Activated CD4-positive, alpha-beta T cell treated with anti-CD3 and anti-CD28 coated beads, Interleukin-2, amount 10 ng/mL, durations not matched to agents 24 days and 14 days (primary cell): ENCODE data around the gene BIRC5. TPM values are rescaled to one million over a fixed set of nuclear protein-coding genes. Genes with fewer than 3 reads are reported as not detected.
A peak's percentile ranks its signal among the peaks of the same experiment; 100 is the strongest.

Experiments
- DNase-seq: peaks from one replicate; pipeline ENCODE4 v3.0.0; 2022
- H3K27ac Mint-ChIP-seq: one replicate; pipeline ENCODE4 v1.8.0; 2022; ENCODE audit warnings: mild to moderate bottlenecking, mixed read lengths
- H3K27me3 Mint-ChIP-seq: one replicate; pipeline ENCODE4 v1.8.0; 2022; ENCODE audit warnings: mixed read lengths
- H3K36me3 Mint-ChIP-seq: one replicate; pipeline ENCODE4 v1.8.0; 2022; ENCODE audit warnings: low read depth, mild to moderate bottlenecking, mixed read lengths
- H3K4me1 Mint-ChIP-seq: one replicate; pipeline ENCODE4 v1.8.0; 2021; ENCODE audit warnings: mixed read lengths
- H3K4me3 Mint-ChIP-seq: one replicate; pipeline ENCODE4 v1.8.0; 2022; ENCODE audit warnings: mild to moderate bottlenecking, moderate library complexity, mixed read lengths
- H3K9me3 Mint-ChIP-seq: one replicate; pipeline ENCODE4 v1.8.0; 2021; ENCODE audit warnings: mixed read lengths
- intact Hi-C: fragments of 100-400 bp; cut with micrococcal nuclease; formaldehyde crosslinking; loops from one replicate; pipeline ENCODE4 v1.15.1; 2023
- total RNA-seq: library from RNA; stranded (reverse); gene quantifications from 2 replicates; pipeline ENCODE4 v1.2.3, GENCODE V29; 2022

Gene BIRC5
- total RNA-seq, 1 donor from 2014 or later: 38.7 TPM

GRCh38 chr17:78224231-78225087, 10.4 kb downstream of the BIRC5 start:
- Mint-ChIP-seq H3K4me1 (peaks cover 4% of the 10 kb centered on the region), H3K36me3 (peaks cover 30% of the 10 kb centered on the region), H3K27me3 (peaks cover 4% of the 10 kb centered on the region), H3K27ac (no peak overlapping the region), H3K9me3 (no peaks in the 10 kb centered on the region), H3K4me3 (no peak overlapping the region)
- DNase-seq: no peak
- intact Hi-C loops: no loop called here

DNA sequence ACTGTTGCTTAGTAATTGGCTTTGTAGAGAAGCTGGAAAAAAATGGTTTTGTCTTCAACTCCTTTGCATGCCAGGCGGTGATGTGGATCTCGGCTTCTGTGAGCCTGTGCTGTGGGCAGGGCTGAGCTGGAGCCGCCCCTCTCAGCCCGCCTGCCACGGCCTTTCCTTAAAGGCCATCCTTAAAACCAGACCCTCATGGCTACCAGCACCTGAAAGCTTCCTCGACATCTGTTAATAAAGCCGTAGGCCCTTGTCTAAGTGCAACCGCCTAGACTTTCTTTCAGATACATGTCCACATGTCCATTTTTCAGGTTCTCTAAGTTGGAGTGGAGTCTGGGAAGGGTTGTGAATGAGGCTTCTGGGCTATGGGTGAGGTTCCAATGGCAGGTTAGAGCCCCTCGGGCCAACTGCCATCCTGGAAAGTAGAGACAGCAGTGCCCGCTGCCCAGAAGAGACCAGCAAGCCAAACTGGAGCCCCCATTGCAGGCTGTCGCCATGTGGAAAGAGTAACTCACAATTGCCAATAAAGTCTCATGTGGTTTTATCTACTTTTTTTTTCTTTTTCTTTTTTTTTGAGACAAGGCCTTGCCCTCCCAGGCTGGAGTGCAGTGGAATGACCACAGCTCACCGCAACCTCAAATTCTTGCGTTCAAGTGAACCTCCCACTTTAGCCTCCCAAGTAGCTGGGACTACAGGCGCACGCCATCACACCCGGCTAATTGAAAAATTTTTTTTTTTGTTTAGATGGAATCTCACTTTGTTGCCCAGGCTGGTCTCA, 11.2 kb downstream of the BIRC5 start:
- H3K9me3 Mint-ChIP-seq: no peaks in the 10 kb centered on the region
- intact Hi-C loops: no loop called here
- H3K27ac Mint-ChIP-seq: no peak overlapping the region
- H3K4me1 Mint-ChIP-seq: peaks cover 4% of the 10 kb centered on the region
- no peak overlapping the region for H3K4me3 Mint-ChIP-seq
- peaks cover 27% of the 10 kb centered on the region for H3K36me3 Mint-ChIP-seq
- peaks cover 10% of the 10 kb centered on the region for H3K27me3 Mint-ChIP-seq
- no peak for DNase-seq

GRCh38 chr17:78226055-78226758, 12.2 kb downstream of the BIRC5 start:
- no peaks in the 10 kb centered on the region for H3K9me3 Mint-ChIP-seq
- intact Hi-C loops: no loop called here
- H3K4me3 Mint-ChIP-seq: no peak overlapping the region
- H3K27me3 Mint-ChIP-seq: peaks cover 18% of the 10 kb centered on the region
- peaks cover 23% of the 10 kb centered on the region for H3K36me3 Mint-ChIP-seq
- H3K27ac Mint-ChIP-seq: no peak overlapping the region
- no peak for DNase-seq
- peaks cover 2% of the 10 kb centered on the region for H3K4me1 Mint-ChIP-seq

DNA sequence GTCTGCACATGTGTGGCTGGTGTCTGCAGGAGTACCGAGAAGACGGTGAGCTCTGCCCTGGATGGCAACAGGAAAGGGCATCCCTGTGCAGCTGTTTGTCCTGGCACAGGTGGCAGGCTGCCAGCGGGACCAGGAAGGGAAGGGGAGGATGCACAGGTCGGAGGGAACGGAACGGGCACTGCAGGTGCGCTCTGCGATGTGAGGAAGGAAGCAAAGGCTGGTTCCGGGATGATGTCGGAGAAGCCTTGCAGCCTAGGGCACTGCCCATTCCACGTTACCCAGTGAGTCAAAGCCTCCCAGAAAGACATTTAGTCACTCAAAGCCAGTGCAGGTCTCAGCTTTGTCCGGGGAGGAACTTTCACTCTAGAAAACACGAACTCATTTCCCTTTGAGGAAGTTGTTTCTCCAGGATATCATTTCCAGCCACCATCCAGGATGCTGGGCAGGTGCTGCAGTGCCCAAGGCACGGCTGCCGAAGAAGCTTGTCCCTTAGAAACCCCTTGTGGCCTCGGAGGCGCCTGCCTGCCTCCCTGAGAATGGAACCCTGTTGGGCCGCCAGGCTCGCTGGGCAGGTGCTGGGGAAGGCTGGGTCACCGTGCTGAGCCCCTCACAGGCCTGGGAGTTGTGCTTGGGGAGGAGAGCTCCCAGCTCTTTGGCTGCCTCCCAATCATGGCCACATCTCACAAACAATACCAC, 12.9 kb downstream of the BIRC5 start:
- DNase-seq: no peak
- no peak overlapping the region for H3K27ac Mint-ChIP-seq
- intact Hi-C loops: no loop called here

DNA sequence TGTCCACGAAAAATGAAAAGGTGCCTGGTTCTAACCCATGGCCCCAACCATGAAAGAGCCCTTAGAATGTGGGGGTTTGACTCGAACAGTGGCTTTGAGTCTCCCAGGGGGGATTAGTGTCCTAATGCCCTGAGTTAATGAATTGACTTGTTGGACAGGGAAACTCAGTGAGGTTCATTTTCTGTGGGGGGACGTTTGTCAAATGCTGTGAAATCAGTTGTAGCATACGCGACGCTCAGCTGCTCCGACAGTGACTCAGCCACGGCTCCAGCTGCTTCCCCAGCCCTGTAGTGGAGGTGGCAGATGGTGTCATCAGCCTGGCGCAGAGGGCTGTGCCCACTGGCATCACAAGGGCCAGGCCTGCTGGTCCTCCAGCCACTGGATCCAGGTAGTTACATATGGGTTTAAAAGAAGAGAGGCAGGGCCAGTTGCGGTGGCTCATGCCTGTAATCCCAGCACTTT, 13.4 kb downstream of the BIRC5 start:
- peak; percentile 53 for DNase-seq

More for the DNA sequence above, 12.9 kb downstream of the BIRC5 start:
- Mint-ChIP-seq H3K4me3 (no peak overlapping the region), H3K4me1 (peaks cover 2% of the 10 kb centered on the region), H3K9me3 (no peaks in the 10 kb centered on the region), H3K36me3 (peaks cover 23% of the 10 kb centered on the region), H3K27me3 (peaks cover 22% of the 10 kb centered on the region)

DNA sequence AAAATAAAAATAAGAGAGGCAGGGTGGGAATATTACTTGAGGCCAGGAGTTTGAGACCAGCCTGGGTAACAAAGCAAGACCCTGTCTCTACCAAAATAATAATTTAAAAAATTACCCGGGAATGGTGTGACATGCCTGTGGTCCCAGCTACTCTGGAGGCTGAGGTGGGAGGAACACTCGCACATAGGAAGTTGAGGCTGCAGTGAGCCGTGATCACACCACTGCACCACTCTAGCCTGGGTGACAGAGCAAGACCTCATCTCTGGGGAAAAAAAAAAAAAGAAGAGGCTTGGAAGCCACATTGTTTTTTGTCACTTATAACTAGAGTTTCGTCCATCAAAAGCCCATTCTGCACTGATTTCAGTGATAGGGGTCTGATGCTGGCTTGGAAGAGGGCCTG, 14.1 kb downstream of the BIRC5 start:
- peaks cover 33% of the 10 kb centered on the region for H3K27me3 Mint-ChIP-seq
- no peak overlapping the region for H3K4me3 Mint-ChIP-seq
- intact Hi-C loops: no loop called here
- H3K4me1 Mint-ChIP-seq: peaks cover 10% of the 10 kb centered on the region
- H3K27ac Mint-ChIP-seq: no peak overlapping the region
- no peaks in the 10 kb centered on the region for H3K9me3 Mint-ChIP-seq
- peaks cover 19% of the 10 kb centered on the region for H3K36me3 Mint-ChIP-seq
- DNase-seq: no peak

More for the DNA sequence above, 13.4 kb downstream of the BIRC5 start:
- intact Hi-C loops: no loop called here
- Mint-ChIP-seq H3K36me3 (peaks cover 23% of the 10 kb centered on the region), H3K27ac (no peak overlapping the region), H3K4me3 (no peak overlapping the region), H3K27me3 (peaks cover 28% of the 10 kb centered on the region), H3K9me3 (no peaks in the 10 kb centered on the region), H3K4me1 (peaks cover 5% of the 10 kb centered on the region)

GRCh38 chr17:78230252-78230962, 16.4 kb downstream of the BIRC5 start:
- Mint-ChIP-seq H3K4me1 (peaks cover 10% of the 10 kb centered on the region), H3K27me3 (peaks cover 37% of the 10 kb centered on the region), H3K27ac (no peak overlapping the region), H3K9me3 (no peaks in the 10 kb centered on the region), H3K4me3 (no peak overlapping the region), H3K36me3 (peaks cover 2% of the 10 kb centered on the region)
- intact Hi-C loops: no loop called here
- DNase-seq: peak; percentile 53

GRCh38 chr17:78230996-78231935, 17.2 kb downstream of the BIRC5 start, which contains the start of gene TMEM235:
TSS of gene TMEM235 (plus strand) at chr17:78231631. CDS start at chr17:78232024, 393 bp downstream.
- peak within 1 kb of the TSS; percentile 52 for H3K4me3 Mint-ChIP-seq
- peaks cover 37% of the 10 kb centered on the region for H3K27me3 Mint-ChIP-seq
- DNase-seq: no peak
- no peak within 1 kb of the TSS for H3K27ac Mint-ChIP-seq
- peaks cover 10% of the 10 kb centered on the region for H3K4me1 Mint-ChIP-seq
- H3K36me3 Mint-ChIP-seq: no peaks in the 10 kb centered on the region
- intact Hi-C loops: no loop called here
- no peaks in the 10 kb centered on the region for H3K9me3 Mint-ChIP-seq

DNA sequence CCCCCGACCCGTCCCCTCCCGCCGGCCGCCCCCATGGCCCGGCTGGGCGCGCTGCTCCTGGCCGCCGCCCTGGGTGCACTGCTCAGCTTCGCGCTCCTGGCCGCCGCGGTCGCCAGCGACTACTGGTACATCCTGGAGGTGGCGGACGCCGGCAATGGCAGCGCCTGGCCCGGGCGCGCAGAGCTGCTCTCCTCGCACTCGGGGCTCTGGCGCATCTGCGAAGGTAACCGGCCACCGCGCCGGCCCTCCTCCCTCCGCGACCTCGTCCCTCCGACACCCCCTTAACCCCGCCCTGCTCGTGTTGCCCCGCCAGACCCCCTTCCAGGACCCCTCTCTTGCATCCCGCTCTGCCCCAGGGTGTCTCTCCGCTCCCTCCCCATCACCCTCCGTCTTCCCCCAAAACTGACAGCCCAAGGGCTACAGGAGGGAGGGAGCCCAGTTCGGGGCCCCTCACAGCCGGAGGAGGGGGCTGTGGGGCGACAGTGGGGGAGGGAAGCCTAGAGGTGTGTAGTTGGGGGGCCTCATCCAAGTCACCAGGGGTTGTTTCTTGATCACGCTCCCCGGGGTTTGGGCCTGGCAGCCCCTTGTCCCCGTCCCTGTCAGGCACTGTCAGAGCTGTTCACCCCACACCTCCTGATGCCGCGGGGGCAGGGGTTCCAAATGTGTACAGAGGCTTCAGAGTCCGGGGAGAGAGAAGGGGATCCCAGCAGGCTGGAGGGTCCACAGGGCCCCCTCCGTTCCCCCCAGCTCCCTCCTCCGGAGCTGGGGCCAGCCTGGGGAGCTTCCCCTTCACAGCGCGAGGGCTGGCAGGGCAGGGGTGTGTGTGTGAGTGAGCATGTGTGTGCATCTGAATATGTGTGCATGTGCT, 18.2 kb downstream of the BIRC5 start:
- peaks cover 10% of the 10 kb centered on the region for H3K4me1 Mint-ChIP-seq
- no peaks in the 10 kb centered on the region for H3K36me3 Mint-ChIP-seq
- H3K27me3 Mint-ChIP-seq: peaks cover 37% of the 10 kb centered on the region
- H3K27ac Mint-ChIP-seq: no peak overlapping the region
- peak overlapping the region; percentile 52 for H3K4me3 Mint-ChIP-seq
- H3K9me3 Mint-ChIP-seq: no peaks in the 10 kb centered on the region
- peak; percentile 83 for DNase-seq
- intact Hi-C loops: no loop called here

DNA sequence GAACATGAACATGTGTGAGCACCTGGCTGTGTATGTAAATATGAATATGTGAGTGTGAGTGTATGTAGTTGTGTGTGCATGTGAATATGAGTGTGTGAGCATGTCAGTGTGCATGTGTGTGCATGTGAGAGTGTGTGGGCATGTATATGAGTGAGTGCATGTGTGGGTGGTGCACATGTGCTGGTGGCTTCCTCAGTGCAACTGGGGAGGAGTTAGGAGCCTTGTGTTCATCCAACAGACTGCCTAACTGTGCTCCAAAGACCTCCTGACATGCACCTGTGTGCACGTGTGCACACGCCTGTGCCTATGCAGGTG, 18.8 kb downstream of the BIRC5 start:
- Mint-ChIP-seq H3K36me3 (no peaks in the 10 kb centered on the region), H3K9me3 (no peaks in the 10 kb centered on the region), H3K27ac (no peak overlapping the region), H3K4me3 (no peak overlapping the region), H3K4me1 (peaks cover 8% of the 10 kb centered on the region), H3K27me3 (peaks cover 36% of the 10 kb centered on the region)
- DNase-seq: no peak
- intact Hi-C loops: no loop called here

GRCh38 chr17:78233678-78234077, 19.6 kb downstream of the BIRC5 start:
- peaks cover 36% of the 10 kb centered on the region for H3K27me3 Mint-ChIP-seq
- no peaks in the 10 kb centered on the region for H3K36me3 Mint-ChIP-seq
- no peak overlapping the region for H3K27ac Mint-ChIP-seq
- H3K4me1 Mint-ChIP-seq: peaks cover 8% of the 10 kb centered on the region
- no peaks in the 10 kb centered on the region for H3K9me3 Mint-ChIP-seq
- H3K4me3 Mint-ChIP-seq: no peak overlapping the region
- intact Hi-C loops: no loop called here
- no peak for DNase-seq
